ENCODE results near the gene NTNG2. TPM values are rescaled to one million over a fixed set of nuclear protein-coding genes. Genes with fewer than 3 reads are reported as not detected.
"Not testable (repeated sequence)": the region's sequence is repeated elsewhere in the genome, so short reads cannot be mapped to it uniquely, and the experiment has no call there.

NTNG2 gene
- polyA plus RNA-seq, 1 donor = 0.18 TPM

- DNase-seq = no peak
Observed at GRCh38 chr9:132250324-132251262, 88.7 kb downstream of the NTNG2 start.

DNA sequence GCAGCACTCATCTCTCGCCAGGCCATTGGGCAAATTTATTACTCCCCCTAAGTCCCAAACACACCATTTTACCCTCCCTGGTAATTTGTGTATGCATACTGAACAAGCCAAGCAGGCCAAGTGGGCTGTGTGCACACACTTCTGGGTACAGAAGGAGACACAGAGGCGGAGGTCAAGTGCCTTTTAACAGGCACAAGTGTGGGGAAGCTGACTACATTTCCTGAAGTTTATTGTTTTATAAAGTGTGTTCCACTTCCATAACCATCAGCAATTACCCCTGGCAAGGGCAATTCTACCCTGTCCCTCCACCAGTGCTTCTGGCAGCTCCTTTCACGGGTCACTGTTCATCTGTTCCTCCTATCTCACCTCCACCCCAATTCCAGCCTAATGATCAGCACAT is 99.0 kb downstream of the NTNG2 start:
- DNase-seq = no peak

GRCh38 chr9:132266017-132266416 is 104.2 kb downstream of the NTNG2 start:
- no peak for DNase-seq

GRCh38 chr9:132267660-132268059 is 105.8 kb downstream of the NTNG2 start:
- no peak for DNase-seq

- peak; percentile 62 for DNase-seq
Observed at GRCh38 chr9:132268725-132269352, 107.0 kb downstream of the NTNG2 start.

GRCh38 chr9:132269704-132270516 is 108.1 kb downstream of the NTNG2 start:
- DNase-seq = not testable (repeated sequence)

GRCh38 chr9:132274861-132275260 is 113.0 kb downstream of the NTNG2 start:
- no peak for DNase-seq

GRCh38 chr9:132283165-132283564 is 121.3 kb downstream of the NTNG2 start:
- no peak for DNase-seq

GRCh38 chr9:132283863-132284262 is 122.0 kb downstream of the NTNG2 start:
- no peak for DNase-seq

- DNase-seq = no peak
Observed at GRCh38 chr9:132287256-132287760, 125.5 kb downstream of the NTNG2 start.

DNA sequence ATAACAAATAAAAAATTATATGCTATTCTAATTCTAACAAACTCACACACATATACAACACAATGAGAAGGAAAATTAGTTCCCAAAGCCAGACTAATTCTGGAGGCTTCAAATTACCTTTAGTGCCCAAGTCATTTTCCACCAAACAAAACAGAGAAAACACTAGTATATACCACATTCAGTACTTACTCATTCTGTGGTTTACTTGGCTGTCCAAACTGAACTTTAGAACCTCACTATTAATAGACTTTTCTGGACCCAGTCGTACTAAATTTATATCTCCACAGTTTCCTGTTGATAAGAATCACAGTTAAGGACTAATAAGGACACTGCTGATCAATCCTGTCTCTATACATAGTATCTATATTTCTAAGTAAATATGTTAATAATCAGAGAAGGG is 126.5 kb downstream of the NTNG2 start:
- no peak for DNase-seq

- DNase-seq = no peak
Observed at GRCh38 chr9:132288966-132289365, 127.1 kb downstream of the NTNG2 start.

- DNase-seq = no peak
Observed at GRCh38 chr9:132293145-132293721, 131.4 kb downstream of the NTNG2 start.

Other genes starting within 250 kb of the NTNG2 start
- 20.1 TPM for gene MED27, start 82.2 kb upstream of the NTNG2 start, polyA plus RNA-seq (ENCODE audit: insufficient read length)
- 64.2 TPM for gene SETX, start 192.9 kb downstream of the NTNG2 start, polyA plus RNA-seq (ENCODE audit: insufficient read length)
- gene TTF1, start 244.8 kb downstream of the NTNG2 start, polyA plus RNA-seq (ENCODE audit: insufficient read length) = 20.9 TPM
- 0.83 TPM for gene CFAP77, start 248.2 kb downstream of the NTNG2 start, polyA plus RNA-seq (ENCODE audit: insufficient read length)